ENCODE results near the gene NCKAP5.

Gene NCKAP5

DNA sequence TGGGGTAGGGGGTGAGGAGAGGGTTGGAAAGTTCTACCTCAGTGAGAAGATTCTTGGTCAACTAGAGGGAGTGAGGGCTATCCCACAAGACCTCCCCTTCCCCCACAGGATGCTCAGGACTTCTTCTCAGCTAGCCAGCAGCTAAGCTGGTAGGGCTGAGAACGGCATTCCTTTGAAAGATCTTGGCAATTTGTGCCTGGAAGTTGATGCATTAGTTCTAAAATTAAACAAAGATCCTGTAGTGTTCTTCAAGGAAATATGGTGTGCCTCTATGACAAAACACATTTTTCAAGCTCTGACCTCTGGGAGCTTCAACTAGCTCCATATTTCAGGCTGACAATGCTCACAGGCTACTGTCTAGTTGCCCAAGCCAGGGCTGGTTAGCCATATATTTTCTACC is 900.6 kb downstream of the NCKAP5 start:
- H3K4me1 ChIP-seq, result no peaks in the 10 kb centered on the region
- H3K27me3 ChIP-seq, result peaks cover 31% of the 10 kb centered on the region
- no peak overlapping the region for H3K4me3 ChIP-seq (ENCODE audit: low read depth, low read length)
- TF ChIP-seq, protein P1, sequence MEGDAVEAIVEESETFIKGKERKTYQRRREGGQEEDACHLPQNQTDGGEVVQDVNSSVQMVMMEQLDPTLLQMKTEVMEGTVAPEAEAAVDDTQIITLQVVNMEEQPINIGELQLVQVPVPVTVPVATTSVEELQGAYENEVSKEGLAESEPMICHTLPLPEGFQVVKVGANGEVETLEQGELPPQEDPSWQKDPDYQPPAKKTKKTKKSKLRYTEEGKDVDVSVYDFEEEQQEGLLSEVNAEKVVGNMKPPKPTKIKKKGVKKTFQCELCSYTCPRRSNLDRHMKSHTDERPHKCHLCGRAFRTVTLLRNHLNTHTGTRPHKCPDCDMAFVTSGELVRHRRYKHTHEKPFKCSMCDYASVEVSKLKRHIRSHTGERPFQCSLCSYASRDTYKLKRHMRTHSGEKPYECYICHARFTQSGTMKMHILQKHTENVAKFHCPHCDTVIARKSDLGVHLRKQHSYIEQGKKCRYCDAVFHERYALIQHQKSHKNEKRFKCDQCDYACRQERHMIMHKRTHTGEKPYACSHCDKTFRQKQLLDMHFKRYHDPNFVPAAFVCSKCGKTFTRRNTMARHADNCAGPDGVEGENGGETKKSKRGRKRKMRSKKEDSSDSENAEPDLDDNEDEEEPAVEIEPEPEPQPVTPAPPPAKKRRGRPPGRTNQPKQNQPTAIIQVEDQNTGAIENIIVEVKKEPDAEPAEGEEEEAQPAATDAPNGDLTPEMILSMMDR (IDR thresholded peaks at IDR 0.05; ENCODE audit: low read depth, low read length), result no peak
- no peaks in the 10 kb centered on the region for H3K9me3 ChIP-seq
- no peaks in the 10 kb centered on the region for H3K36me3 ChIP-seq
- no peak for DNase-seq

DNA sequence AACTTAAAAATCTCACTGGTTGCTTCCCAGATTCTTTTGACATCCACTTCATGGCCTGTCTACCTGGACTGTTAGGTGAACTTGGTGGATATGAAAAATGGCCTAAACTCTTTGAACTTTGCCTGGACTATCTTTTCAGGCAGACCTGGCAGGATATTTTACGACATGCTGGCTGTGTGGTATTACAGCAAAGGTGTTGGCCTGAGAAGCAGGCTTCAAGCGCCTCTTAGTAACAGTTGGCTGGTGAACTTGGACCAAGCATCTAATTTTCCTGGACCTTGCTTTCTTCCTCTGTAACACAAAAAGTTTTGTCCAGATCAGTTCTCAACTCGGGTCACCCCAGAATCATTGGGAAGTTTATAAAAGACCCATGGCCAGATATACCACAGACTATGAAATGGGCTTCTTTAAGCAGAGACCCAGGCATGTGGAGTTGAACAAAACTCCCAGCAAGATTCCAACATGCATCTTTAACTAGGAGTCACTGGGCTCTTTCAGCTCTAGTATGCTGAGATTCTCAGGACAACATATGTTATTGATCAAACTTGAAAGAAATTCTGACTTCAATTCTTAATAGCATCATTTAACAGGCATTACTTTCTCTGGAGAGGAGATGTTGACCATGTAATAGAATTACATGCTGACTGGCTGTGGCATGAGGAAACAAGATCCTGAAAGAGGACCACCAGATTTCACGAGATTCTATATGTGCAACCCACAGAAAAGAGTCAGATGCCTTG is 902.7 kb downstream of the NCKAP5 start:
- peaks cover 24% of the 10 kb centered on the region for H3K27me3 ChIP-seq
- no peak overlapping the region for H3K4me3 ChIP-seq (ENCODE audit: low read depth, low read length)
- TF ChIP-seq, protein P1 (IDR thresholded peaks at IDR 0.05; ENCODE audit: low read depth, low read length), result no peak
- no peaks in the 10 kb centered on the region for H3K9me3 ChIP-seq
- no peaks in the 10 kb centered on the region for H3K36me3 ChIP-seq
- no peak for DNase-seq
- no peaks in the 10 kb centered on the region for H3K4me1 ChIP-seq

DNA sequence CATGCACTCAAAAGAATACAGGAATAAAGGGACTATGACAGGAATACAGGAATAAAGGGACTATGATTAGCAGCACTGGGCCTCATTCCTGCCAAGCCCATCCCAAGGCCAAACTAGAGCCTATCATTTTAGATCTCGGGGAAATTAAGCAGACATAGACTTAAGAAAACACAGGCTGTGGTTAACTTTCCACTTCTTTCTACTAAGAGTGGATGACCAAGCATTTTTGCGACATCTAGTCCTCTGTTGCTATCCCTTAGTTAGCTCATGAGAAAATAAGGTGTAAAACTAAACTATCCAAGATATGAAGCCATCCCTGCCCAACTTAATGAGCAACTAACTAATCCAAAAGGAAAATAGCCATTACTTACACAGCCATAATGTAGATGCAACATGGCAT is 904.2 kb downstream of the NCKAP5 start:
- DNase-seq, result no peak
- Histone ChIP-seq H3K27me3 (peaks cover 9% of the 10 kb centered on the region), H3K4me3 (ENCODE audit: low read depth, low read length) (no peak overlapping the region), H3K36me3 (no peaks in the 10 kb centered on the region), H3K4me1 (no peaks in the 10 kb centered on the region), H3K9me3 (no peaks in the 10 kb centered on the region)
- TF ChIP-seq, protein P1 (IDR thresholded peaks at IDR 0.05; ENCODE audit: low read depth, low read length), result no peak

DNA sequence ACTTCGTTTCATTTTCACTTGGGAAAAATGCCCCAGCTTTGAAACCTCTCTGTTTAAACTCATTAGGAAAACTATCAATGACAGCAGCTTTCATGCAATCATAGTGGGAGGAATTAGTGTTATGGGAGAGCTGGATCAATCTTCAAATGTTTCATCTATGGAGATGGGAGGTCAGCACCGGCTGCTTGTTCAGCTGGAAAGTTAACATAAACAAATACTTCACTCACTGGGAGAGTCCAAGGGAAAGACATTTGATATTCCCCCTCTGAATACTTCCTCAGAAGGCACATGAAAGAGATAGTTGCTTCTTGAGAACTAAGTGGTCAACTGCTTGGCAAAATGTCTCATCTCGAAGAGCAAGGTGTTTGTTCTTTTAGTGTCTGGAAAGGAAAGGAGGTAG is 905.5 kb downstream of the NCKAP5 start:
- DNase-seq, result no peak
- Histone ChIP-seq H3K36me3 (no peaks in the 10 kb centered on the region), H3K27me3 (no peaks in the 10 kb centered on the region), H3K4me3 (ENCODE audit: low read depth, low read length) (no peak overlapping the region), H3K4me1 (no peaks in the 10 kb centered on the region), H3K9me3 (no peaks in the 10 kb centered on the region)
- TF ChIP-seq, protein P1 (IDR thresholded peaks at IDR 0.05; ENCODE audit: low read depth, low read length), result no peak

DNA sequence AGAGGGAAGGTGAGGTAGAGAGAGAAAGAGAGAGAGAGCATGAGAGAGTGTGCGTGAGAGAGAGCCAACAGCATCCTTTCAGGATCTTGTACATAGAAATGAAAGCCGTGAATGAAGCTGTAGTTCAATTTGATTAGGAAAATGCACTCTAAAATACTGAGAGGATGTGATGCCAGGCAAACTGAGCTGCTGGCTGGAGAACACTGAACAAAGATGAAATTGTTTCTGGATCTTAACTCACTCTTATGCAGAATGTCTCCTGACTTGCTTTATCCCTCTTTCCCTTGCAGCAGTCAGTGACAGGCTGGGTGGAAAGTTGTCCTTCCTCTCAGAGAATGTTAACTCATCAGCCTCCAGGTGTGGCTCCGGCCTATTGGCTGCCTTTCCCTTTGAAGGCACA is 908.9 kb downstream of the NCKAP5 start:
- Histone ChIP-seq H3K9me3 (no peaks in the 10 kb centered on the region), H3K36me3 (no peaks in the 10 kb centered on the region), H3K27me3 (no peaks in the 10 kb centered on the region), H3K4me1 (no peaks in the 10 kb centered on the region), H3K4me3 (ENCODE audit: low read depth, low read length) (no peak overlapping the region)
- no peak for DNase-seq
- TF ChIP-seq, protein P1 (IDR thresholded peaks at IDR 0.05; ENCODE audit: low read depth, low read length), result no peak

DNA sequence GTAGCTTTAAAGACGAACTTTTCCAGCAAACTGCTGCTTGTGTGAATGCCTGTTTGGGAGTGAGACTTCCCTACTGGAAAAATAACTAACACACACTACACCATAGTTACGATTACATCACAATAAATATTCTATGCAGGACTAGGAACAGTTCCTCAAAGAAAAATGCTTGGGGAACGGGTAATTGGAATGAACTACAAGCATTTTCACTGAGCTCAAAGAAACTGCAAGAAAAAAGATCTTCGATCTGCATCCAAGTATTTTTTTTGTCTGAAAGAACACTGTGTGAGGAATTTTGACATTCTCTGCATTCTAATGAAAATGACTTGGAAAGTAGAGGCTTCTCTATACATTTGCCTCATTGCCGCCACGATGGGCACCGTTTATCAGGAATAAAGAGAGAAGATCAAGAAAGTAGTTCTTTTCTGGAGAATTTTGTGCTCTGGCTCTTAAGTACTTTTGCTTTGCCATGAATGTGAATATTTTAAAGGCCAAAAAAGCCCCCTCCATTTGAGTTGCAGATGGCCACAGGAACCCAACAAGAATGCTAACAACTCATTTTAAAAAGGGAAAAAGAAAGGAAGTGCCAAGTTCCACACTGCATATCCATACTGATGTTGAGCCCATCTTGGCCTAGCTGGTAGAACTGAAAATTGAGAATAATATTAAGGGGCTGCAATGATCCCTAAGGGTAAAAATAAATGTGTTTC is 911.8 kb downstream of the NCKAP5 start:
- TF ChIP-seq, protein P1 (IDR thresholded peaks at IDR 0.05; ENCODE audit: low read depth, low read length), result no peak
- no peaks in the 10 kb centered on the region for H3K9me3 ChIP-seq
- H3K4me3 ChIP-seq (ENCODE audit: low read depth, low read length), result no peak overlapping the region
- no peaks in the 10 kb centered on the region for H3K4me1 ChIP-seq
- no peak for DNase-seq
- no peaks in the 10 kb centered on the region for H3K36me3 ChIP-seq
- no peaks in the 10 kb centered on the region for H3K27me3 ChIP-seq

Measured in BE2C (cell line).